Neural cell (in vitro differentiated cells): ENCODE measurements around the gene ADK.

Experiments
- CTCF ChIP-seq: fragments of 450-650 bp; IDR thresholded peaks from 2 replicates; pipeline ENCODE4 v1.5.1; 2014; ENCODE audit warnings: antibody characterized with exemption, mild to moderate bottlenecking, moderate library complexity; ENCODE audit not compliant: poor library complexity, severe bottlenecking
- EP300 ChIP-seq: fragments of 450-650 bp; conservative IDR thresholded peaks from 2 replicates; pipeline ENCODE4 v1.6.1; 2014; ENCODE audit warnings: antibody characterized with exemption, mild to moderate bottlenecking, moderate library complexity; ENCODE audit not compliant: poor library complexity, severe bottlenecking
- REST ChIP-seq: IDR thresholded peaks from 2 replicates; pipeline ENCODE4 v1.6.1; 2012; ENCODE audit warnings: borderline replicate concordance

GRCh38 chr10:74518061-74518460 lies 367.0 kb downstream of the ADK start:
- TF ChIP-seq CTCF (no peak), EP300 (no peak), REST (no peak)
